HG02678 (cell line): ENCODE data around the gene TIMM8B.
"Not testable (repeated sequence)": the region's sequence is repeated elsewhere in the genome, so short reads cannot be mapped to it uniquely, and the experiment has no call there.

Source experiments
- ATAC-seq: cut with Tn5 transposase; IDR thresholded peaks from one replicate; pipeline ENCODE4 v1.9.1; 2021; ENCODE audit warnings: mild to moderate bottlenecking, moderate library complexity; ENCODE audit not compliant: unreplicated experiment

TIMM8B gene

GRCh38 chr11:112082729-112083128 lies 3.8 kb downstream of the TIMM8B start:
- no peak for ATAC-seq

DNA sequence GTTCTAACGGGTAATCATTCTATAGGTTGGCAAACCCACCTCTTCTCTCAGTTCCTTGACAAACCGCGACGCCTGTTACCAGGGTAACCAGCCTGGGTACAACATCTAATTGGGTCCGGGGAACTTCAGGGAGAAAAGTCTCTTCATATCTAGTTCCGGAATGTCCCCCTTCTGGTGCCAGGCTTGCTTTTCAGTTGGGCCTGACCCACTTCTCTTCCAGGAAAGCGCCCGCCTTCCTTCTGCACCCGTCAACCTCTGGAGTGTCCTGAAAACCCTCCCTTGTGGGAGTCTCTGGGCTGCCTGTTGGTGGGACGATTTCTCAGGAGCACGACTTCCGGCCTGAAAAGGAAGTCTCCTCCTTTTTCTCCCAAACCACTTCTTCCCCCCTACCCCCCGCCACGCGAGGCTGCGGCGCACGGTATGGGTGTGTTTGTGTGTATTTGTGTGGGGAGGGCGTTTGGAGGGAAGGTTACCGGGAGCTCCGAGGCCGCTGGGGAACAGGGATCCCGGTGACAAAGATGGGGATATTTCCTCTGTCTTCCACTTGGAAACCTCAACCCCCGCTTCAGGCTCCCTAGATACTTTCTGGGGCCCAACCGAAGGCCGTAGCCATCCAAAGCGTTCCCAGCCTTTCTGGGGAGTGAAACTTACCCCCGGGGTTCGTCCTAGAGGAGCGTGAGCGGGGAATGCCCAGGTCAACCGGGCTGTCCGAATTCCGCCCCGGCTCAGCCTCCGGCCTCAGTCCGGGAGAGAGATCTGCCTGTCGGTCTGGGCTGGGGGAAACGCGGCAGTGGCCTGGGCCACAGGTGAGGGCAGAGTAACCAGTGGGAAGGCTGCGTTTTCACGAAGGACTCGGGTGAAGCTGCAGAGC lies 12.4 kb downstream of the TIMM8B start, which contains the start of the genes NKAPD1 and PIH1D2:
NKAPD1 (plus strand) TSS at position 359 of the 871 bp plus-strand sequence. CDS start 1,276 bp downstream, outside the sequence.
PIH1D2 (minus strand) TSS at position 77 of the 871 bp plus-strand sequence. CDS start 843 bp downstream, outside the sequence.
- ATAC-seq = peak; percentile 89

- ATAC-seq = no peak
Measured at GRCh38 chr11:112062923-112063322, 23.6 kb downstream of the TIMM8B start.

GRCh38 chr11:112058103-112058502 lies 28.5 kb downstream of the TIMM8B start:
- no peak for ATAC-seq

DNA sequence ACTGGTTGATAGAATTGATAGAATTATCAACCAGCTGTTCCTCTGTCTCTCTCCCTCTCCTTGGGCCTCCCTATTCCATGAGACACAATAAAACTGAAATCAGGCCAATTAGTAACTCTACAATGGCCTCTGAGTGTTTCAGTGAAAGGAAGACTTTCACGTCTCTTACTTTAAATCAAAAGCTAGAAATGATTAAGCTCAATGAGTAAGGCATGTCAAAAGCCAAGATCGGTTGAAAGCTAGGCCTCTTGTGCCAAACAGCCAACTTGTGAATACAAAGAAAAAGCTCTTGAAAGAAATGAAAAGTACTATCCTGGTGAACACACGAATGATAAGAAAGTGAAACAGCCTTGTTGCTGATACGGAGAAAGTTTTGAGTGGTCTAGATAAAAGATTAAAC lies 29.4 kb downstream of the TIMM8B start:
- no peak for ATAC-seq

DNA sequence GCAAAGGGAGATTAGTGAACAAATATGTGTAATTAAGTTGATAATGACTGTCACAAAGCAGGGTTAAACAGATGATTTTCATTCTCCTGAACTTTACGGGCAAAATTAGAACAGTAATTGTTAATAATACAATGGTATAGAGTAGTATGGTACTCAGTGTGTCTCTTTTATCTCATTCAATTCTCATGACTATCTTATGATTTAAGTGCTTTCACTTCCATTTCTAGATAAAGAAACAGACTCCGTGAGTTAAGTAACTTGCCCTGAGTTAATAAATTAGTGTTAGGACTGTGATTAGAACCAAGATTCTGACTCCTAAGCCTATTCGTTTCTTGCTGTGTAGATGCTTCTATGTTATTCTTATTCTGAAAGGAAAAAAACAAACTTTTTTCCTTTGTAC lies 34.8 kb downstream of the TIMM8B start:
- ATAC-seq = no peak

GRCh38 chr11:112050721-112051120 lies 35.8 kb downstream of the TIMM8B start:
- peak; percentile 93 for ATAC-seq

DNA sequence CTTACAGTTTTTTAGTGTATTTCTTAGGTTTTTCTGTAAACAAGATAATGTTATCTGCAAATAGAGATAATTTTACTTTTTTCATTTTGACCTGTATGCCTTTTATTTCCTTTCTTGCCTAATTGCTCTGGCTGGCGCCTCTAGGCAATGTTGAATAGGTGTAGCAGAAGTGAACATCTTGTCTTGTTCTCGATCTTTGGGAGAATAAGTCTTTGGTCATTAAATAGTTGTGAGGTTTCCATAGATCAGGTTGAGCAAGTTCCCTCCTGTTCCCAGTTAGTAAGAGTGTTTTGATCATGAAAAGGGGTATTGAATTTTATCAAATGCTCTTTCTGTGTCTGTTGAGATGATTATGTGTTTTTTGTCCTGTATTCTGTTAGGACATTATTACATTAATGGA lies 36.8 kb downstream of the TIMM8B start:
- ATAC-seq = no peak

- ATAC-seq = not testable (repeated sequence)
Measured at GRCh38 chr11:112048256-112048655, 38.3 kb downstream of the TIMM8B start.

- not testable (repeated sequence) for ATAC-seq
Measured at GRCh38 chr11:112046647-112047046, 39.9 kb downstream of the TIMM8B start.

DNA sequence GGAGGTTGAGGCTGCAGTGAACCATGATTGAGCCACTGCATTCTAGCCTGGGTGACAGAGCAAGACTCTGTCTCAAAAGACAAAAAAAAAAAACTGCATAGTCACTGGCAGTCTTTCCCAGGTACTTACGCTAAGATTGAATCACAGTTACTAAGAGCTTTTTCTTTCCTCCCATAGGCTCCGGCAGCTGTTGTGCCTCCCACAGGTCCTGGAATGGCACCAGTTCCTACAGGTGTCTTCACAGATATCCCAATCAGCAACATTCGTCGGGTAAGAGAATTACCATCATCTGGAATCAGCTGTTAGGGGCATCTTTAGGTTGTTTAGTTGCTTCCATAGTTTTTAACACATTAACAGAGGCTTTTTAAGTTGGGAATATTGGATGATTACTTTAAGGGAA lies 41.6 kb downstream of the TIMM8B start:
- ATAC-seq = no peak

DNA sequence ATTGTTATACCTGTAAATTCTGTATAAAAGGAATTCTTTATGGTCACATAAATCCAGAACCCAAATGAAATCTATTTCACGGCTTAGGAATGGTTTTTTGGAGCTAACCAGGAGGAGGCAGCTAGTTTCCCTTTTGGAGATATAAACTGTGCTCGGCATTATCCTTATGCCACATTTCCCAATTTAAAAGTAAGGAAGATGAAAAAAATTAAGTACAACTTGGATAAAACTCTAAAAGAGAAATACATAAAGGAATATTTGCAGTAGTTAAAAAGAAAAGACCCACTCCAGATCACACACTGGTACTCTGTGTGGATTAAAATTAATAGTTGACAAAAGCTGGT lies 43.6 kb downstream of the TIMM8B start:
- ATAC-seq = no peak

DNA sequence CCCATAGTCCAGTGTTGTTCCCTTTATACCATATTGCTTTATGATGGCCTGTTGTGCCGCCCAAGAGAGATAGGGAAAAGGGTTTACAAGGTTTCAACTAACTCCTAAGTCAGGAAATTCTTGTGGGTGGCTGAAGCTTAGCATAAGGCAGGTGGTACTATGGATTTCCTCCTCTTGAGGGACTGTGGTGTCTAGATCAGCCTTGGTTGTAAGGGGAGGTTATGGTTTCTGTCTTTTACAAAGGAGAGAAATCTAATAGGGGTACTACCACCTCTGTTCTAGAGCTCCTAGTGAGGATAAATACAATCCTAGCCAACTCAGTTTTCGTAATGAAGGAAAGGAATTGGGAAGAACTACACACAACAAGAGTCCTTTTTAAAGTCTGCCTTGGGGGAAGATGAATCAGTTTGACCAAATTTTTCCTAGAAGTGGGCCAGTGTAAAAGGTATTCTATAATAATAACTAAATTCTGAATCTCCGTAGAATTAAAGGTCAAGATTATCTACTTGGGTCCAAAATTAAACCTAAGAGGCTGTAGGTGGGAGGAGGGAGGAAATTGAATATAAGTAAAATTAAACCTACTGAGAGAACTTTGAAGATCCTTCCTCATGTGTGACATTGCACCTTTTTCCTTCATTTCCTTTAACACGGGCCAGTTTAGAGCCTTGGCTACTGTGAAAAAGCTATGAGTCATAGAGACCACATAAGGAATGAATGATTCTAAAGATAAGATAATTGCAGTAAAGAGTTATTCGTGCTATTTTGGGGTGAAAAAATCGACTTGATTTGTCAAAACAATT lies 44.2 kb downstream of the TIMM8B start:
- no peak for ATAC-seq

- ATAC-seq = no peak
Measured at GRCh38 chr11:112037527-112037926, 49.0 kb downstream of the TIMM8B start.
